Measurements from ENCODE around the gene CPSF3.

Gene CPSF3

GRCh38 chr2:9422321-9423099, 944 bp upstream of the CPSF3 start:
- no peak for DNase-seq

GRCh38 chr2:9423922-9424272, 443 bp downstream of the CPSF3 start:
- DNase-seq: no peak

GRCh38 chr2:9424447-9425164, 1.2 kb downstream of the CPSF3 start:
- DNase-seq: no peak

- DNase-seq: peak; percentile 14
These were observed 5.6 kb downstream of the CPSF3 start for GRCh38 chr2:9428965-9429577.

GRCh38 chr2:9430316-9431293, 7.2 kb downstream of the CPSF3 start:
- DNase-seq: peak; percentile 28

GRCh38 chr2:9434489-9434888, 11.0 kb downstream of the CPSF3 start:
- DNase-seq: no peak

GRCh38 chr2:9439536-9439935, 16.1 kb downstream of the CPSF3 start:
- DNase-seq: peak; percentile 16

GRCh38 chr2:9440058-9440727, 16.7 kb downstream of the CPSF3 start:
- peak; percentile 51 for DNase-seq

- DNase-seq: no peak
These were observed 18.1 kb downstream of the CPSF3 start for GRCh38 chr2:9441556-9441955.

GRCh38 chr2:9443526-9443925, 20.1 kb downstream of the CPSF3 start:
- DNase-seq: no peak

GRCh38 chr2:9445089-9445488, 21.6 kb downstream of the CPSF3 start:
- no peak for DNase-seq

GRCh38 chr2:9451231-9451630, 27.8 kb downstream of the CPSF3 start:
- DNase-seq: no peak

- DNase-seq: no peak
These were observed 37.1 kb downstream of the CPSF3 start for GRCh38 chr2:9460441-9461017.

- no peak for DNase-seq
These were observed 37.6 kb downstream of the CPSF3 start for GRCh38 chr2:9461079-9461478.

- no peak for DNase-seq
These were observed 38.9 kb downstream of the CPSF3 start for GRCh38 chr2:9462313-9462712.

- DNase-seq: no peak
These were observed 39.6 kb downstream of the CPSF3 start for GRCh38 chr2:9462886-9463697.

GRCh38 chr2:9463698-9464034, 40.2 kb downstream of the CPSF3 start:
- no peak for DNase-seq

GRCh38 chr2:9465170-9465569, 41.7 kb downstream of the CPSF3 start:
- no peak for DNase-seq

GRCh38 chr2:9466147-9466683, 42.8 kb downstream of the CPSF3 start:
- DNase-seq: no peak

GRCh38 chr2:9467687-9468086, 44.2 kb downstream of the CPSF3 start:
- no peak for DNase-seq

- no peak for DNase-seq
These were observed 47.8 kb downstream of the CPSF3 start for GRCh38 chr2:9471206-9471605.
